H1 (cell line): ENCODE measurements around the gene CFL2. TPM values are rescaled to one million over a fixed set of nuclear protein-coding genes. Genes with fewer than 3 reads are reported as not detected.

ENCODE experiments used
- CTCF ChIA-PET: fragments of 300-600 bp; sonication (Branson Sonifier 250); formaldehyde crosslinking; loops from one replicate; lab custom pipeline; 2021; ENCODE audit not compliant: partially characterized antibody; lab: Charles Lee
- POLR2A ChIA-PET: fragments of 300-600 bp; sonication (Branson Sonifier 250); formaldehyde crosslinking; loops from one replicate; lab custom pipeline; 2021; ENCODE audit warnings: inconsistent platforms; ENCODE audit not compliant: partially characterized antibody; lab: Charles Lee
- DNase-seq, 2 experiments: peaks; one replicate each; pipeline versions ENCODE4 v3.0.0 to v3.0.0-alpha.2; 2010 to 2022; ENCODE audit warnings: low spot score in 2 of 2, low read depth in 1 of 2, mixed read lengths in 1 of 2
- FAIRE-seq: peaks from 2 replicates; lab custom pipeline; 2011; peaks lifted over from hg19 to GRCh38; lab: Jason Lieb, UNC
- H2AFZ ChIP-seq: 2 replicates; pipeline ENCODE4 v1.8.1; 2012; ENCODE audit warnings: low read length, inconsistent platforms
- H2AK5ac ChIP-seq: 2 replicates; pipeline ENCODE4 v1.6.1; 2013; ENCODE audit warnings: low read depth, low read length
- H2BK120ac ChIP-seq: replicated peaks from 2 replicates; pipeline ENCODE3; 2013; ENCODE audit warnings: low read depth, low read length, inconsistent platforms
- H2BK12ac ChIP-seq: 2 replicates; pipeline ENCODE4 v1.6.1; 2013; ENCODE audit warnings: low read depth, low read length
- H2BK15ac ChIP-seq: 2 replicates; pipeline ENCODE4 v1.6.1; 2013; ENCODE audit warnings: low read length
- H2BK20ac ChIP-seq: 2 replicates; pipeline ENCODE4 v1.6.1; 2013; ENCODE audit warnings: low read length
- H2BK5ac ChIP-seq: 2 replicates; pipeline ENCODE4 v1.6.1; 2013; ENCODE audit warnings: low read depth, low read length
- H3K14ac ChIP-seq: 2 replicates; pipeline ENCODE4 v1.6.1; 2013; ENCODE audit warnings: inconsistent platforms; ENCODE audit not compliant: insufficient read length
- H3K18ac ChIP-seq: 2 replicates; pipeline ENCODE4 v1.6.1; 2013; ENCODE audit warnings: low read length; ENCODE audit errors: extremely low read depth
- H3K23ac ChIP-seq: 2 replicates; pipeline ENCODE4 v1.6.1; 2013; ENCODE audit warnings: inconsistent platforms; ENCODE audit not compliant: insufficient read length
- H3K23me2 ChIP-seq: 2 replicates; pipeline ENCODE4 v1.6.1; 2013; ENCODE audit warnings: low read depth, low read length
- H3K27ac ChIP-seq: 2 replicates; pipeline ENCODE4 v1.6.1; 2011; ENCODE audit warnings: low read depth, low read length, inconsistent platforms
- H3K27me3 ChIP-seq, 4 experiments: replicated peaks in 1 of 4; 1 replicate in 1 of 4; 2 replicates in 3 of 4; pipeline versions ENCODE4 v1.6.1 to v1.8.1; 2011 to 2013; ENCODE audit warnings: low read length in 3 of 4, mild to moderate bottlenecking in 3 of 4, inconsistent platforms in 2 of 4, mixed read lengths in 2 of 4, moderate library complexity in 1 of 4; ENCODE audit not compliant: control insufficient read depth in 3 of 4, insufficient read depth in 3 of 4; ENCODE audit errors: extremely low read depth in 1 of 4
- H3K36me3 ChIP-seq, 4 experiments: 2 replicates each; pipeline versions ENCODE4 v1.6.1 to v1.8.1; 2011 to 2013; ENCODE audit warnings: mild to moderate bottlenecking in 4 of 4, low read length in 3 of 4, moderate library complexity in 2 of 4, control low read depth in 1 of 4, inconsistent platforms in 1 of 4; ENCODE audit not compliant: insufficient read depth in 4 of 4, control insufficient read depth in 2 of 4
- H3K4ac ChIP-seq: replicated peaks from 2 replicates; pipeline ENCODE3; 2013; ENCODE audit warnings: low read length, low read depth, mixed read lengths, inconsistent platforms; ENCODE audit not compliant: insufficient read length
- H3K4me1 ChIP-seq, 4 experiments: replicated peaks in 1 of 4; 1 replicate in 1 of 4; 2 replicates in 3 of 4; pipeline versions ENCODE4 v1.6.1 to v1.8.1; 2011 to 2013; ENCODE audit warnings: low read length in 3 of 4, inconsistent platforms in 2 of 4, mixed read lengths in 1 of 4; ENCODE audit not compliant: insufficient read depth in 4 of 4, control insufficient read depth in 3 of 4
- H3K4me2 ChIP-seq, 2 experiments: 2 replicates each; pipeline versions ENCODE4 v1.6.1 to v1.8.1; 2011 to 2013; ENCODE audit warnings: low read depth in 2 of 2, low read length in 2 of 2, control low read depth in 1 of 2, inconsistent platforms in 1 of 2, mild to moderate bottlenecking in 1 of 2; ENCODE audit not compliant: insufficient read depth in 1 of 2
- H3K4me3 ChIP-seq, 4 experiments: fragments of 200-600, 300-600 bp in 1 of 4; sonication (generic), shearing (Covaris generic), sonication (Bioruptor Twin) in 1 of 4; 2 replicates each; pipeline versions ENCODE4 v1.5.1 to v1.8.1; 2011 to 2016; ENCODE audit warnings: low read length in 4 of 4, low read depth in 3 of 4, control low read depth in 2 of 4, inconsistent platforms in 2 of 4, mild to moderate bottlenecking in 2 of 4, mixed read lengths in 1 of 4, moderate library complexity in 1 of 4; ENCODE audit not compliant: insufficient read depth in 2 of 4; ENCODE audit errors: extremely low read depth in 1 of 4
- H3K56ac ChIP-seq: replicated peaks from 2 replicates; pipeline ENCODE3; 2013; ENCODE audit warnings: low read depth, mild to moderate bottlenecking, mixed read lengths, low read length, inconsistent platforms; ENCODE audit not compliant: insufficient read length
- H3K79me1 ChIP-seq: 2 replicates; pipeline ENCODE4 v1.6.1; 2013; ENCODE audit warnings: low read depth, low read length, control low read depth
- H3K79me2 ChIP-seq, 2 experiments: 2 replicates each; pipeline versions ENCODE4 v1.6.1 to v1.8.1; 2012 to 2013; ENCODE audit warnings: low read length in 2 of 2, mild to moderate bottlenecking in 2 of 2, inconsistent platforms in 1 of 2; ENCODE audit not compliant: insufficient read depth in 2 of 2, control insufficient read depth in 1 of 2
- H3K9ac ChIP-seq, 4 experiments: replicated peaks in 1 of 4; 1 replicate in 1 of 4; 2 replicates in 3 of 4; pipeline versions ENCODE4 v1.6.1 to v1.8.1; 2011 to 2013; ENCODE audit warnings: low read depth in 3 of 4, low read length in 3 of 4, control low read depth in 2 of 4, mild to moderate bottlenecking in 2 of 4, moderate library complexity in 2 of 4, inconsistent platforms in 1 of 4; ENCODE audit errors: extremely low read depth in 1 of 4
- H3K9me3 ChIP-seq, 2 experiments: 2 replicates each; pipeline versions ENCODE4 v1.6.1 to v1.8.1; 2012 to 2013; ENCODE audit warnings: mild to moderate bottlenecking in 2 of 2, moderate library complexity in 2 of 2, control low read depth in 1 of 2, inconsistent platforms in 1 of 2, low read depth in 1 of 2, low read length in 1 of 2, mixed read lengths in 1 of 2; ENCODE audit not compliant: insufficient read depth in 2 of 2
- H4K20me1 ChIP-seq, 2 experiments: replicated peaks in 1 of 2; 2 replicates each; pipeline versions ENCODE3 to v1.8.1; 2011 to 2013; ENCODE audit warnings: inconsistent platforms in 2 of 2, low read length in 2 of 2, mild to moderate bottlenecking in 1 of 2; ENCODE audit not compliant: insufficient read depth in 2 of 2, control insufficient read depth in 1 of 2
- H4K5ac ChIP-seq: 2 replicates; pipeline ENCODE4 v1.6.1; 2013; ENCODE audit warnings: low read length, low read depth, mixed read lengths, inconsistent platforms; ENCODE audit not compliant: insufficient read length
- H4K8ac ChIP-seq: 2 replicates; pipeline ENCODE4 v1.8.0; 2013; ENCODE audit warnings: mild to moderate bottlenecking, moderate library complexity, low read length, inconsistent platforms; ENCODE audit not compliant: insufficient read depth; ENCODE audit errors: extremely low read depth
- H4K91ac ChIP-seq: replicated peaks from 2 replicates; pipeline ENCODE3; 2013; ENCODE audit warnings: low read length, mixed read lengths, inconsistent platforms; ENCODE audit not compliant: insufficient read length
- GTF2F1 ChIP-seq: IDR thresholded peaks from 2 replicates; pipeline ENCODE4 v1.6.1; 2012; ENCODE audit warnings: low read depth, low read length, improper control_type of control experiment, borderline replicate concordance
- HDAC2 ChIP-seq, 2 experiments: fragments of 300-600 bp in 1 of 2; sonication (generic) in 1 of 2; IDR thresholded peaks; 2 replicates each; pipeline ENCODE4 v1.6.1; 2011 to 2012; ENCODE audit warnings: low read depth in 2 of 2, low read length in 2 of 2, mild to moderate bottlenecking in 2 of 2, moderate library complexity in 2 of 2, borderline replicate concordance in 1 of 2, inconsistent platforms in 1 of 2
- PHF8 ChIP-seq: fragments of 200-600 bp; sonication (generic); conservative IDR thresholded peaks from 2 replicates; pipeline ENCODE4 v1.7.1; 2012; ENCODE audit warnings: low read depth, mild to moderate bottlenecking, inconsistent platforms, low read length, moderate library complexity
- RFX5 ChIP-seq: IDR thresholded peaks from 2 replicates; pipeline ENCODE4 v1.6.1; 2011; ENCODE audit warnings: low read depth, low read length, improper control_type of control experiment, borderline replicate concordance
- SP4 ChIP-seq: IDR thresholded peaks from 2 replicates; pipeline ENCODE4 v1.6.1; 2012; ENCODE audit warnings: low read length, inconsistent platforms
- TAF7 ChIP-seq: optimal IDR thresholded peaks from 2 replicates; pipeline ENCODE3; 2011; ENCODE audit warnings: low read depth, mild to moderate bottlenecking, inconsistent platforms, low read length, moderate library complexity, borderline replicate concordance
- WGBS, 2 experiments: shearing (Covaris generic) in 1 of 2; methylation state at CpG; one replicate each; pipeline versions ENCODE4 v1.1.6 to v1.1.7; 2013 to 2015; ENCODE audit warnings: low lambda C conversion rate in 2 of 2, mixed read lengths in 2 of 2, inconsistent platforms in 1 of 2, low coverage in 1 of 2, missing lambda C conversion rate in 1 of 2; ENCODE audit not compliant: insufficient replicate concordance in 2 of 2, insufficient coverage in 1 of 2, insufficient read length in 1 of 2; ENCODE audit errors: extremely low coverage in 1 of 2, missing lambda C conversion rate in 1 of 2; 5-methylcytosine and 5-hydroxymethylcytosine counted together
- polyA plus RNA-seq, 7 experiments: library from polyadenylated mRNA; depleted of rRNA in 3 of 7; stranded (reverse) in 5 of 7; unstranded in 2 of 7; fragments of >200 nt in 5 of 7; fragments of 200-250 nt in 2 of 7; gene quantifications; 1 replicate in 5 of 7; 2 replicates in 1 of 7; 4 replicates in 1 of 7; pipeline versions ENCODE4 v1.2.1 to v1.2.3, GENCODE V29; 2011 to 2013; ENCODE audit warnings: missing spikeins in 2 of 7, mixed read lengths in 2 of 7
- total RNA-seq: library from RNA; stranded (reverse); fragmentation: NEBNext Ultra II Directional; extraction: Animal tissue kit (Norgen Biotek cat#: 25700); gene quantifications from 2 replicates; pipeline ENCODE4 v1.2.1, GENCODE V29; 2021
- TF ChIP-seq, protein P1 (sequence below), 3 experiments: IDR thresholded peaks; 1 replicate in 2 of 3; 2 replicates in 1 of 3; pipeline versions ENCODE4 v1.5.1 to v1.6.1; 2011; ENCODE audit warnings: low read length in 3 of 3, mild to moderate bottlenecking in 3 of 3, inconsistent platforms in 2 of 3, low read depth in 1 of 3, moderate library complexity in 1 of 3; ENCODE audit not compliant: insufficient read depth in 1 of 3; ENCODE audit errors: control extremely low read depth in 1 of 3

CFL2 gene
- total and polyA plus RNA-seq, 2 of the 8 experiments (the other 6 are each of a cell fraction or from before 2014, with no cell fraction given), result 9.7 to 20.5 TPM

DNA sequence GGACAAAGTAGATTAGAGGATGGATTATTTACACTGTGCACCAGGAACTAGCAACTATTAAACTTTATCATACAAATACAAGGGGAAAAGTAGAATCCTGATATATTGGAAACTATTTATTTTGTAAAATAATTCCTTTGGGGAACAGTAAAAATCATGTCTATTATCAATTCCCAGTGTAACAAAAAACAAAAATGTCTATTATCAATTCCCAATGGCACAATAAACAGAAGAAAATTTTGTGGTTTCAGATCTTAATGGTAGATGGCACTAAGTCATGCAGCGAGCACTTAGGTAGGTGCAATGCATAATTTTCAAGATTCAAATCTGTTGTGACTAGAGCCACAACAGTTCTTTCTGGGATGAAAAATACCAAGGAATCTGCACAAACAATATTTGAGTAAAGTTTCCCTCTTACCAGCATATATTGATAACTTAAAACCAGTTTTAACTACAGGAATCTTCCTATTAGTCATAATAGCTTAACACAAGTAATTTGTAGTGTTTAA, 13.7 kb downstream of the CFL2 start:
- H4K8ac ChIP-seq, result no peak overlapping the region
- no peak overlapping the region for H3K56ac ChIP-seq
- H3K79me2 ChIP-seq, result no peaks in the 10 kb centered on the region
- H3K4me3 ChIP-seq, result no peak overlapping the region
- DNase-seq (no peak), FAIRE-seq (no peak)
- CTCF ChIA-PET, result interaction anchor here (0.7 to 3.1 kb wide), 4 partner anchors 8 to 171 kb away, joined by 4 to 13 read pairs (median 5); no protein-coding TSS in a partner anchor
- no peak overlapping the region for H2BK15ac ChIP-seq
- H3K36me3 ChIP-seq, result no peaks in the 10 kb centered on the region
- WGBS, 2 experiments, result 91% methylated on average over 1 of the region's 1 CpG; no CpG with 5 or more reads in 1 of the 2 experiments
- no peaks in the 10 kb centered on the region for H4K20me1 ChIP-seq
- H3K23me2 ChIP-seq, result no peaks in the 10 kb centered on the region
- no peak overlapping the region for H2BK20ac ChIP-seq
- no peak overlapping the region for H3K23ac ChIP-seq
- H2AFZ ChIP-seq, result no peak overlapping the region
- no peak overlapping the region for H2BK5ac ChIP-seq
- H3K9ac ChIP-seq, result no peak overlapping the region
- POLR2A ChIA-PET, result interaction anchor here (0.5 kb wide), 1 partner anchor 705 kb away, joined by 3 read pairs; no protein-coding TSS in a partner anchor
- H3K4ac ChIP-seq, result no peak overlapping the region
- H3K27ac ChIP-seq, result no peak overlapping the region
- no peaks in the 10 kb centered on the region for H3K79me1 ChIP-seq
- H4K91ac ChIP-seq, result no peak overlapping the region
- no peaks in the 10 kb centered on the region for H3K9me3 ChIP-seq
- no peak overlapping the region for H2BK12ac ChIP-seq
- H2BK120ac ChIP-seq, result no peak overlapping the region
- no peak overlapping the region for H2AK5ac ChIP-seq
- no peak for TF ChIP-seq HDAC2 (IDR thresholded peaks at IDR 0.05; ENCODE audit: borderline replicate concordance in 1 of 2, low read depth in 2 of 2, low read length in 2 of 2)
- no peak for TF ChIP-seq SP4
- no peak for TF ChIP-seq RFX5
- TF ChIP-seq, protein P1, sequence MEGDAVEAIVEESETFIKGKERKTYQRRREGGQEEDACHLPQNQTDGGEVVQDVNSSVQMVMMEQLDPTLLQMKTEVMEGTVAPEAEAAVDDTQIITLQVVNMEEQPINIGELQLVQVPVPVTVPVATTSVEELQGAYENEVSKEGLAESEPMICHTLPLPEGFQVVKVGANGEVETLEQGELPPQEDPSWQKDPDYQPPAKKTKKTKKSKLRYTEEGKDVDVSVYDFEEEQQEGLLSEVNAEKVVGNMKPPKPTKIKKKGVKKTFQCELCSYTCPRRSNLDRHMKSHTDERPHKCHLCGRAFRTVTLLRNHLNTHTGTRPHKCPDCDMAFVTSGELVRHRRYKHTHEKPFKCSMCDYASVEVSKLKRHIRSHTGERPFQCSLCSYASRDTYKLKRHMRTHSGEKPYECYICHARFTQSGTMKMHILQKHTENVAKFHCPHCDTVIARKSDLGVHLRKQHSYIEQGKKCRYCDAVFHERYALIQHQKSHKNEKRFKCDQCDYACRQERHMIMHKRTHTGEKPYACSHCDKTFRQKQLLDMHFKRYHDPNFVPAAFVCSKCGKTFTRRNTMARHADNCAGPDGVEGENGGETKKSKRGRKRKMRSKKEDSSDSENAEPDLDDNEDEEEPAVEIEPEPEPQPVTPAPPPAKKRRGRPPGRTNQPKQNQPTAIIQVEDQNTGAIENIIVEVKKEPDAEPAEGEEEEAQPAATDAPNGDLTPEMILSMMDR (IDR thresholded peaks at IDR 0.05; ENCODE audit: control extremely low read depth in 1 of 3, insufficient read depth in 1 of 3, low read depth in 1 of 3, low read length in 3 of 3), result no peak
- TF ChIP-seq PHF8, result no peak
- no peak for TF ChIP-seq GTF2F1
- no peak for TF ChIP-seq TAF7
- no peak overlapping the region for H3K4me2 ChIP-seq
- H3K18ac ChIP-seq, result no peak overlapping the region
- no peaks in the 10 kb centered on the region for H3K4me1 ChIP-seq
- H3K27me3 ChIP-seq, result no peaks in the 10 kb centered on the region
- no peak overlapping the region for H3K14ac ChIP-seq
- no peak overlapping the region for H4K5ac ChIP-seq
